ENCODE results near the gene DUSP15. TPM values are rescaled to one million over a fixed set of nuclear protein-coding genes. Genes with fewer than 3 reads are reported as not detected.

Gene DUSP15
- total and polyA plus RNA-seq, 9 of the 15 experiments (the other 6 are each of a cell fraction or from before 2014, with no cell fraction given) = 0.34 TPM; not detected in 8

GRCh38 chr20:31822421-31823330 lies 47.7 kb downstream of the DUSP15 start:
- Histone ChIP-seq H3K27ac (ENCODE audit: extremely low read depth, low read depth, low read length) (no peak overlapping the region), H3K4me2 (ENCODE audit: insufficient read depth, low read length) (no peak overlapping the region), H3K4me1 (replicated peaks in 1 of 2; ENCODE audit: control insufficient read depth in 2 of 2, insufficient read depth in 2 of 2, low read length in 2 of 2) (peaks cover 0 to 10% of the 10 kb centered on the region in 2 experiments; a peak in 3 of 5 replicates), H3K79me2 (ENCODE audit: control insufficient read depth, insufficient read depth, low read length) (no peaks in the 10 kb centered on the region), H4K20me1 (replicated peaks; ENCODE audit: control insufficient read depth, insufficient read depth, low read length) (peaks cover 7% of the 10 kb centered on the region; the same call in 1 of the 2 replicates), H3K9ac (ENCODE audit: insufficient read depth in 1 of 2, low read depth in 2 of 2, low read length in 2 of 2) (0 out of 4 replicates have a peak overlapping the region, but pooled peaks of 1 of the 2 experiments have one; percentile 26), H3K4me3 (no peak overlapping the region), H3K36me3 (ENCODE audit: control insufficient read depth, insufficient read depth, low read length) (no peaks in the 10 kb centered on the region), H3K27me3 (ENCODE audit: control insufficient read depth in 2 of 2, insufficient read depth in 2 of 2, low read length in 2 of 2) (peaks cover 11 to 16% of the 10 kb centered on the region in 2 experiments; a peak in 3 of 5 replicates), H3K9me1 (ENCODE audit: control insufficient read depth, insufficient read depth, low read length) (no peaks in the 10 kb centered on the region), H2AFZ (ENCODE audit: low read depth, low read length) (peak overlapping the region; percentile 65; the same call in 1 of the 2 replicates), H3K9me3 (replicated peaks; ENCODE audit: control insufficient read depth, insufficient read depth, low read depth, low read length) (no peaks in the 10 kb centered on the region)
- in situ Hi-C loops (cut with MboI) (no loop called here), intact Hi-C loops (cut with micrococcal nuclease) (loop anchor here (1.0 to 10.0 kb wide), 4 partner anchors 24 to 832 kb away; no protein-coding TSS in a partner anchor)
- FAIRE-seq = peak; percentile 91
- DNase-seq (ENCODE audit: extremely low read depth in 1 of 4, low spot score in 3 of 4) = peak; percentile 79 to 89 (median 86)
- POLR2A ChIA-PET = no interaction called here
- CTCF ChIA-PET (ENCODE audit: low intra/inter-chr PET ratio) = interaction anchor here (0.6 to 2.5 kb wide), 7 partner anchors 22 to 272 kb away, joined by 3 to 18 read pairs (median 5); partner anchors contain the start of genes FOXS1 and PDRG1
- ATAC-seq = peak; percentile 95
- BruUV-seq (replicated peaks) = no TSS peak
- WGBS (ENCODE audit: insufficient coverage, low coverage, missing lambda C conversion rate) = 8% methylated on average over 22 of the region's 29 CpGs
- no peak for TF ChIP-seq OTX1 (CRISPR knock-in tag; IDR thresholded peaks at IDR 0.05)
- TF ChIP-seq RCOR1 (IDR thresholded peaks at IDR 0.05; ENCODE audit: borderline replicate concordance in 1 of 2, low read depth in 2 of 2, low read length in 2 of 2) = peak in 1 of 2 experiments; percentile 71; a peak in 2 of 4 replicates
- 0 out of 4 replicates have a peak, but pooled peaks of 1 of the 2 experiments have one; percentile 53 for TF ChIP-seq TBL1XR1 (IDR thresholded peaks at IDR 0.05; ENCODE audit: low read length in 2 of 2)
- no peak for TF ChIP-seq ELF2 (CRISPR knock-in tag; IDR thresholded peaks at IDR 0.05)
- no peak for TF ChIP-seq ZNF133 (CRISPR knock-in tag; IDR thresholded peaks at IDR 0.05)
- TF ChIP-seq SP1 (CRISPR knock-in tag; IDR thresholded peaks at IDR 0.05) = 0 out of 2 replicates have a peak, but pooled peaks have one; percentile 59
- no peak for TF ChIP-seq YBX1 (IDR thresholded peaks at IDR 0.05)
- TF ChIP-seq THRAP3 (IDR thresholded peaks at IDR 0.05; ENCODE audit: borderline replicate concordance) = no peak
- TF ChIP-seq, protein P1, sequence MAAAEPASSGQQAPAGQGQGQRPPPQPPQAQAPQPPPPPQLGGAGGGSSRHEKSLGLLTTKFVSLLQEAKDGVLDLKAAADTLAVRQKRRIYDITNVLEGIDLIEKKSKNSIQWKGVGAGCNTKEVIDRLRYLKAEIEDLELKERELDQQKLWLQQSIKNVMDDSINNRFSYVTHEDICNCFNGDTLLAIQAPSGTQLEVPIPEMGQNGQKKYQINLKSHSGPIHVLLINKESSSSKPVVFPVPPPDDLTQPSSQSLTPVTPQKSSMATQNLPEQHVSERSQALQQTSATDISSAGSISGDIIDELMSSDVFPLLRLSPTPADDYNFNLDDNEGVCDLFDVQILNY (CRISPR knock-in tag; IDR thresholded peaks at IDR 0.05) = 0 out of 2 replicates have a peak, but pooled peaks have one; percentile 28
- peak; percentile 91 for TF ChIP-seq RB1 (IDR thresholded peaks at IDR 0.05; ENCODE audit: low read depth)
- TF ChIP-seq, protein P2, sequence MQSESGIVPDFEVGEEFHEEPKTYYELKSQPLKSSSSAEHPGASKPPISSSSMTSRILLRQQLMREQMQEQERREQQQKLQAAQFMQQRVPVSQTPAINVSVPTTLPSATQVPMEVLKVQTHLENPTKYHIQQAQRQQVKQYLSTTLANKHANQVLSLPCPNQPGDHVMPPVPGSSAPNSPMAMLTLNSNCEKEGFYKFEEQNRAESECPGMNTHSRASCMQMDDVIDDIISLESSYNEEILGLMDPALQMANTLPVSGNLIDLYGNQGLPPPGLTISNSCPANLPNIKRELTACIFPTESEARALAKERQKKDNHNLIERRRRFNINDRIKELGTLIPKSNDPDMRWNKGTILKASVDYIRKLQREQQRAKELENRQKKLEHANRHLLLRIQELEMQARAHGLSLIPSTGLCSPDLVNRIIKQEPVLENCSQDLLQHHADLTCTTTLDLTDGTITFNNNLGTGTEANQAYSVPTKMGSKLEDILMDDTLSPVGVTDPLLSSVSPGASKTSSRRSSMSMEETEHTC (IDR thresholded peaks at IDR 0.05) = no peak
- TF ChIP-seq ARHGAP35 (IDR thresholded peaks at IDR 0.05; ENCODE audit: partially characterized antibody) = no peak
- 0 out of 2 replicates have a peak, but pooled peaks have one; percentile 27 for TF ChIP-seq CREM (IDR thresholded peaks at IDR 0.05; ENCODE audit: low read depth)
- TF ChIP-seq TCFL5 (CRISPR knock-in tag; conservative IDR thresholded peaks at IDR 0.05) = no peak
- TF ChIP-seq PCBP1 (IDR thresholded peaks at IDR 0.05; ENCODE audit: low read depth, low read length, poor library complexity, severe bottlenecking) = peak; percentile 32
- TF ChIP-seq, protein P3, sequence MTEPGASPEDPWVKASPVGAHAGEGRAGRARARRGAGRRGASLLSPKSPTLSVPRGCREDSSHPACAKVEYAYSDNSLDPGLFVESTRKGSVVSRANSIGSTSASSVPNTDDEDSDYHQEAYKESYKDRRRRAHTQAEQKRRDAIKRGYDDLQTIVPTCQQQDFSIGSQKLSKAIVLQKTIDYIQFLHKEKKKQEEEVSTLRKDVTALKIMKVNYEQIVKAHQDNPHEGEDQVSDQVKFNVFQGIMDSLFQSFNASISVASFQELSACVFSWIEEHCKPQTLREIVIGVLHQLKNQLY (CRISPR knock-in tag; conservative IDR thresholded peaks at IDR 0.05) = no peak
- no peak for TF ChIP-seq ZNF143 (CRISPR knock-in tag; IDR thresholded peaks at IDR 0.05)
